Non-pigmented ciliary epithelial cell (primary cell): ENCODE data around the gene BMPR2.
"Not testable (repeated sequence)": the region's sequence is repeated elsewhere in the genome, so short reads cannot be mapped to it uniquely, and the experiment has no call there.

Source experiments
- DNase-seq: peaks from one replicate; pipeline ENCODE4 v3.0.0-alpha.2; 2010; ENCODE audit warnings: low read depth

Gene BMPR2

DNA sequence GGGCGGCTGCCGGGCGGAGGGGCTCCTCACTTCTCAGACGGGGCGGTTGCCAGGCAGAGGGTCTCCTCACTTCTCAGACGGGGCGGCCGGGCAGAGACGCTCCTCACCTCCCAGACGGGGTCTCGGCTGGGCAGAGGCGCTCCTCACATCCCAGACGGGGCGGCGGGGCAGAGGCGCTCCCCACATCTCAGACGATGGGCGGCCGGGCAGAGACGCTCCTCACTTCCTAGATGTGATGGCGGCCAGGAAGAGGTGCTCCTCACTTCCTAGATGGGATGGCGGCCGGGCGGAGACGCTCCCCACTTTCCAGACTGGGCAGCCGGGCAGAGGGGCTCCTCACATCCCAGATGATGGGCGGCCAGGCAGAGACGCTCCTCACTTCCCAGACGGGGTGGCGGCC is 159.2 kb downstream of the BMPR2 start:
- DNase-seq: not testable (repeated sequence)

DNA sequence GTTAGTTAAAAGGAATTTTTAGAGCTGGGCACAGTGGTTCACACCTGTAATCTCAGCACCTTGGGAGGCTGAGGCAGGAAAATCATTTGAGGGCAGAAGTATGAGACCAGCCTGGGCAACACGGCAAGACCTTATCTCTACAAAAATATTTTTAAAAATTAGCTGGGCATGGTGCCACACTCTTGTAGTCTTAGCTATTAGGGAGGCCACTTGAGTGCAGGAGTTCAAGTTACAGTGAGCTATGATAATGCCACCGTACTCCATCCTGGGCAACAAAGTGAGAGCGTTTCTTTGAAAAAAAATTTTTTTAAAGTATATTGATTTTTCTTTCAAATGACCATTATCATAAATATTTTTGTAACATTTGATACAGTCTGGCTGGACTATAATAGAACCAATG is 165.0 kb downstream of the BMPR2 start:
- no peak for DNase-seq

DNA sequence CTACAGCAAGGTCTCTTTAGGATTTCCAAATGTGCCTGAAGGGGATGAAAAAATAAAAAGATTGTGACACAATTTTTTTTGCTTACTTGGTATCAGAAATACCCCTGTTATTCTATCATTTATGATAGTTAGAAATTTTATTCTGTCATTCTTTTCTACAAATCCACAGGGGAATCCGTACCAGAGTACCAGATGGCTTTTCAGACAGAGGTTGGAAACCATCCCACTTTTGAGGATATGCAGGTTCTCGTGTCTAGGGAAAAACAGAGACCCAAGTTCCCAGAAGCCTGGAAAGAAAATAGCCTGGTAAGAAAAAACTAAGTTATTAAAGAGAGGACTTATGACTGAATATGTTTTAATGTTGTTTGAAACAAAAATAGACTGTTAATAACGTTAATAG is 166.0 kb downstream of the BMPR2 start:
- no peak for DNase-seq

DNA sequence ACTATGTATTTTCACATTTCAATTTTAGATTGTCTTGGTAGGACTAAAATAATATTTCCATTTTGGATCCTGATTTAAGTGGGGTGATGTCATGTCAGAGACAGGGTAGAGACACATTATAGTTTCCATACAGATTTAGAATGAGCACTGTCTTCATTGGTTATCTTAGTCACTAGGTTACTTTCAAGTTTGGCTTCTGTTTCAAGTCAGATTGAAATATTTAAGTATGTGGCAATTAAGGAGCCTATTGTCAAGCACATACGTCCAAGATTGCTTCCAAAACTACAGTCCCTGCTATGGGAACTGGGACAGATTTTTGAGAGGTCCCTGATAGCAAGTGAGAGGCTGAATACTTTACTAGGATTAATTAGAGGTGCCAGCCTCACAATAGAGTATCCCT is 169.4 kb downstream of the BMPR2 start:
- DNase-seq: no peak

DNA sequence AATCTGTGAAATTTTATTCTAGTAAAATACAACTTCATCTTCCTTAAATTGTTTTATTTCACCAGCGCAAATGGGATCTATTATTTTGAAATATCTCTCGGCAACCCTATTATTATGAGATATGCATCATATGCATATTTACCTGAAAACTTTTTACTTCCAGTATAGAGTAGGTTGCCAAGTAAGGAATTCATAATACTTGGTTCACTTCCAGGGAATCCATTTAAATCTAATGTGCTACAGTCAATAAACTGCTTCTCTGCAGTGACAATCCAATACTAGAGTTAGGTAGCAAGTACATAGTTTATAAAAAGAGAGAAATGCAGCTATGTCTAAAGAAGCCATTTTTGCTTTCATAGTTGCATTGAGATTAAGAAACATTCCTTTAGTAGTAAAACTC is 169.8 kb downstream of the BMPR2 start:
- no peak for DNase-seq

DNA sequence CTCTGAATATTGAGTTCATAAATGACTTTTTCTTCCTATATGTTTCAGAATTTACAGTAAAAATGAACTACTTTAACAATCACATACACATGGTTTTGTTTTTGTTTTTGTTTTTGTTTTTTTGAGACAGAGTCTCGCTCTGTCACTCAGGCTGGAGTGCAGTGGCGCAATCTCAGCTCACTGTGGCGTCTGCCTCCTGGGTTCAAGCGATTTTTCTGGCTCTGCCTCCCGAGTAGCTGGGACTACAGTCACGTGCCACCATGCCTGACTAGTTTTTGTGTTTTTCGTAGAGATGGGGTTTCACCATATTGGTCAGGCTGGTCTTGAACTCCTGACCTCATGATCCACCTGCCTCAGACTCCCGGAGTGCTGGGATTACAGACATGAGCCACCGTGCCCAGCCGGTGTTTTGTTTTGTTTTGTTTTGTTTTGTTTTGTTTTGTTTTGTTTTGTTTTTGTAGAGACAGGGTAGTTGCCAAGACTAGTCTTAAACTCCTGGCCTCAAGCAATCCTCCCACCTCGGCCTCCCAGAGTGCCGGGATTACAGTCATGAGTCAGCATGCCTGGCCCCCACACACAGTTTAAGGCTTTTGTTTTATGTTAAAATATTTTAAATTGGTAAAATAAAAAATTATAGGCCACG is 170.5 kb downstream of the BMPR2 start:
- DNase-seq: not testable (repeated sequence)

DNA sequence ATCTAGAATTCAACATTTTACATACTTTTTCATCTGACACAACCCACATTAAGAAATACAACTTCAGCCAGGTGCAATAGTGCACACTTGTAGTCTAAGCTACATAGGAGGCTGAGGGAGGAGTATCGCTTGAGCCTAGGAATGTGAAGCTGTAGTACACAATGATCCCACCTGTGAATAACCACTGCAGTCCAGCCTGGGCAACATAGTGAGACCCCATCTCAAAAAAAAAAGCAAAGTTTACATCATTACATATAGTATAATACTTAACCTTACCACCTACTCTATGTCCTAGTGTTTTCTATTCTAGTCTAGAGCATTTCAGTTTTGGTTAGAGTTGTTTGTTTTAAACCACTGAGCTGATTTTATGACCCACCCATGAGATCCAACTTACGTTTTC is 172.1 kb downstream of the BMPR2 start:
- no peak for DNase-seq

DNA sequence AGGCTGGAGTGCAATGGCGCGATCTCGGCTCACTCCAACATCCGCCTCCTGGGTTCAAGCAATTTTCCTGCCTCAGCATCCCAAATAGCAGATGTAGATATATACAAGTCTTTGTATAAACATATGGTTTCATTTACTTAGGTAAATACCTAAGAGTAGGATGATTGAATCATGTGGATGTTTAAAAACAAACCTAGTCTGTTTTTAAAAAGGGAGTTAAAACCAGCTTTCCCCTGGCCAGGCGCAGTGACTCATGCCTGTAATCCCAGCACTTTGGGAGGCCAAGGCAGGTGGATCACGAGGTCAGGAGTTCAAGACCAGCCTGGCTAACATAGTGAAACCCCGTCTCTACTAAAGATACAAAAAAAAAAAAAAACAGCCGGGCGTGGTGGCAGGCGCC is 174.9 kb downstream of the BMPR2 start:
- DNase-seq: not testable (repeated sequence)

DNA sequence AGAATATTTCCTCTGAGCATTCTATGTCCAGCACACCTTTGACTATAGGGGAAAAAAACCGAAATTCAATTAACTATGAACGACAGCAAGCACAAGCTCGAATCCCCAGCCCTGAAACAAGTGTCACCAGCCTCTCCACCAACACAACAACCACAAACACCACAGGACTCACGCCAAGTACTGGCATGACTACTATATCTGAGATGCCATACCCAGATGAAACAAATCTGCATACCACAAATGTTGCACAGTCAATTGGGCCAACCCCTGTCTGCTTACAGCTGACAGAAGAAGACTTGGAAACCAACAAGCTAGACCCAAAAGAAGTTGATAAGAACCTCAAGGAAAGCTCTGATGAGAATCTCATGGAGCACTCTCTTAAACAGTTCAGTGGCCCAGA is 179.2 kb downstream of the BMPR2 start:
- DNase-seq: no peak

DNA sequence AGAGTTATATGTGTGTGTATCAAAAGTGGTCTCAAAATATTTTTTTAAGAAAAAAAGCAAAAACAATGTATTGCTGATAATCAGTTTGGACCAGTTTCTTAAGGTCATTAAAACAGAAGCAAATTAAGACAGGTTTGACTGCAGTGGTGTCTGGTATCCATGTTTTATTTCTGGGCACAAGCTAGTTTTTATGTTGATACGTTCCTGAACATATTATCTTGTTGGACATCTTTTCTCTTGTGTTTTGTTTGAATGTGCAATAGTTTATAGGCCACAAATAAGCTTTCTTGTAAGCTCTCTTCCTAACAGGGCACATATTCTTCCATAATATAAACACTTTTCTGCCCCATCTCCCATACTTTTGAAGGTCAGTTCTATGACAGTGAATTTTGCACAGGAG is 184.1 kb downstream of the BMPR2 start:
- DNase-seq: no peak

DNA sequence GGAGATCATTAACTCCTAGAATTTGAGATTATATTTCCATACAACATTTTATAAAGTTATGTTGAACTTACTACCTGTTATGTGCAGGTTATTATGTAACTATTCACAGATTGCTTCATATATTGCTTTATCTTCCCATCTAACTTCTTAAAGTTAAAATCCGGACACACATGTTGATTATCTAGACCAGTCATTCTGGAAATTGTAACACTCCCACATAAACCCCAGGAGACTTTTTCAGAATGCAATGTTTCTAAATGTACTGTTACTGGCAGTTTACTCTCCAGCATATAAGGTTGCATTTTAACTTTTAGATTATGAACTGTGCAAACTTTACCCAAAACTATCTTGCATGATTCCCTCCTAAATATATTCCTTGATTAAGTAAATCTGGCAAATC is 188.1 kb downstream of the BMPR2 start:
- no peak for DNase-seq

DNA sequence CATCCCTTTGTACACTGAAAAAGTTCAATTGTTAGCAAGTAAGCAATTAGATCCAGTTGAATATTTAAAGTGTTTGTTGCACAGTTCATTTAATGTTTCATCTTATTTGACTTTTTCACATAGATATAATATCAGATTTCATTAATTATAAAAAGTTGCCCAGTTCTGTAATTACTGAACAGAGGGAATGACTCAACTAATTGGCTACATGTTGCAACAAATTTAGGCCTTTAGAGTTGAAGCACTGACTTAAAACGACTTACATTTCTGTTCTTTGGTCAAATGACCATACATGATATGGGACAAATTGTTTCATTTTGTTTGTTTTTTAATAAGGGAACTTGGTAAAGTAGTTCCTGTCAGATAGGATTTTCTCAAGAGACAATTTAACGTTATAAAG is 190.2 kb downstream of the BMPR2 start:
- no peak for DNase-seq

DNA sequence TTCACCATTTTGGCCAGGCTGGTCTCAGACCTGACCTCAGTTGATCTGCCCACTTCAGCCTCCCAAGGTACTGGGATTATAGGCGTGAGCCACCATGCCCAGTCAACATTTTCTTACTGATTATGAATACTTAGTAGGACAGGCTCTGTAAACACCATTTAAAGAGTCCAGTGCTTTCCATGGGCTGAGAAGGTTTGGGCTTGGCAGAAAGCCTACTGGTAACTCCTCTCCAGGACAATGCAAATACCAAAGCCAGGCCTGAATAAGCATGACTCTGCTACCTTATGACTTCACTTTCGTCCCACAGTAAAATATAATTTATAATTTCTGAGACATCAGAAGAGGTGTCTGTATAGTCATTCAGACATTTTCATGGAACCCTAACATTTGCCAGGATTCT is 198.4 kb downstream of the BMPR2 start:
- no peak for DNase-seq

DNA sequence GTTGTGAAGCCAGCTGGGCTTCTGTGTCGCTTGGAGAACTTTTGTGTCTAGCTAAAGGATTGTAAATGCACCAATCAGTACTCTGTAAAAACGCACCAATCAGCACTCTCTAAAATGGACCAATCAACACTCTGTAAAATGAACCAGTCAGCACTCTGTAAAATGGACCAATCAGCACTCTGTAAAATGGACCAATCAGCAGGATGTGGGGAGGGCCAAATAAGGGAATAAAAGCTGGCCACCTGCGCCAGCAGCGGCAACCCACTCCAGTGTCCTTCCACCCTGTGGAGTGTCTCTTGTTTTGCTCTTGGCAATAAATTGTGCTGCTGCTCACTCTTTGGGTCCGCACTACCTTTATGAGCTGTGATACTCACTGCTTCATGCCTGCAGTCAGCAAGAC is 199.1 kb downstream of the BMPR2 start:
- not testable (repeated sequence) for DNase-seq

DNA sequence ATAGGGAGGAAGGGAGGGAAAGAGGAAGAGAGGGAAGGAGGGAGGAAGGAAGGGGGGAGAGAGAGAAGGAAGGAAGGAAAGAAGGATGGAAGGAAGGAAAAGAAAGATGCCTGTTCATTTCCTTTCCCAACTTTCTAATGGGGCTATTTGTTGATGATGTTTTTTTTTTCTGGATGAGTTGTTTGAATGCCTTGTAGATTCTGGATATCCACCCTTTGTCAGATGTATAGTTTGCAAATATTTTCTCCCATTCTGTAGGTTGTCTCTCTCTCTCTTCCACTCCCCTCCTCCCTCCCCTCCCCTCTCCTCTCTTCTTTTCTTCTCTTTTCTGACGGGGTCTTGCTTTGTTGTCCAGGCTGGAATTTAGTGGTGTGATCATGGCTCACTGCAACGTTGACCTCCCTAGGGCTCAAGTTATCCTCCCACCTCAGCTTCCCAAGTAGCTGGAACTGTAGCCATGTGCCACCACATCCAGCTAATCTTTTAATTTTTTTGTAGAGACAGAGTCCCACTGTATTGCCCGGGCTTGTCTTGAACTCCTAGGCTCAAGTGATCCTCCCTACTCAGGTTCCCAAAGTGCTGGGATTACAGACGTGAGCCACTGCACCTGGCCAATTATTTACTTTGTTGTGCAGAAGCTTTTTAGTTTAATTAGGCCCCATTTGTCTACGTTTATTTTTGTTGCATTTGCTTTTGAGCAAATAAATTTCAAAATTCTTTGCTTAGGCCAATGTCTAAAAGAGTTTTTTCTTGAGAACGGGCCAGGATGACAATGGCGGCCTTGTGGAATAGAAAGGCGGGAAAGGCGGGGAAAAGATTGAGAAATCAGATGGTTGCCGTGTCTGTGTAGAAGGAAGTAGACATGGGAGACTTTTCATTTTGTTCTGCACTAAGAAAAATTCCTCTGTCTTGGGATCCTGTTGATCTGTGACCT is 201.4 kb downstream of the BMPR2 start:
- DNase-seq: no peak

DNA sequence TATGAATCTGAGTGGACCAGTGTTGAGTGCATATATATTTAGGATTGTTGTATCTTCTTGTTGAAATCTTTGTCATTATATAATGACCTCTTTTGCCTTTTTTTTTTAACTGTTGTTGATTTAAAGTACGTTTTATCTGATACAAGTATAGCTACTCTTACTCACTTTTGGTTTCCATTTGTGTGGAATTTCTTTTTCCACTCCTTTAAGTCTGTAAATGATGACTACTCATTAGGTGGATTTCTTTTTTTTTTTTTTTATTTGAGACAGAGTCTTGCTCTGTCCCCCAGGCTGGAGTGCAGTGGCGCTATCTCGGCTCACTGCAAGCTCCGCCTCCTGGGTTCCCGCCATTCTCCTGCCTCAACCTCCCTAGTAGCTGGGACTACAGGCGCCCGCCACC is 206.7 kb downstream of the BMPR2 start:
- DNase-seq: not testable (repeated sequence)

DNA sequence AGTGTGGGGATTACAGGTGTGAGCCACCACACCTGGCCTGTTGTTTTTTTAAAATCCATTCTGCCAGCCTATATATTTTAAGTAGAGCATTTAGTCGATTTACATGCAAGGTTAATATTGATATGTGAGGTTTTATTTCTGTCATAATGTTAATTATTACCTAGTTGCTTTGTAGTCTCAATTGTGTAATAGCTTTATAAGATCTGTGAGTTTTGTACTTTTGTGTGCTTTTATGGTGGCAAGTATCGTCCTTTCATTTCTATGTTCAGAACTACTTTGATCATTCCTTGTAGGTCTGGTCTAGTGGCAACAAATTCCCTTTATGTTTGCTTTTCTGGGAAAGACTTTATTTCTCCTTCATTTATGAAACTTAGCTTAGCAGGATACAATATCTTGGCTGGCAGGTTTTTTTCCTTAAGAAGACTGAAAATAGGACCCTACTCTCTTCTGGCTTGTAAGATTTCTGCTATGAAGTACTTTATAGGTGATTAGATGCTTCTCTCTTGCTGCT is 207.6 kb downstream of the BMPR2 start:
- no peak for DNase-seq

DNA sequence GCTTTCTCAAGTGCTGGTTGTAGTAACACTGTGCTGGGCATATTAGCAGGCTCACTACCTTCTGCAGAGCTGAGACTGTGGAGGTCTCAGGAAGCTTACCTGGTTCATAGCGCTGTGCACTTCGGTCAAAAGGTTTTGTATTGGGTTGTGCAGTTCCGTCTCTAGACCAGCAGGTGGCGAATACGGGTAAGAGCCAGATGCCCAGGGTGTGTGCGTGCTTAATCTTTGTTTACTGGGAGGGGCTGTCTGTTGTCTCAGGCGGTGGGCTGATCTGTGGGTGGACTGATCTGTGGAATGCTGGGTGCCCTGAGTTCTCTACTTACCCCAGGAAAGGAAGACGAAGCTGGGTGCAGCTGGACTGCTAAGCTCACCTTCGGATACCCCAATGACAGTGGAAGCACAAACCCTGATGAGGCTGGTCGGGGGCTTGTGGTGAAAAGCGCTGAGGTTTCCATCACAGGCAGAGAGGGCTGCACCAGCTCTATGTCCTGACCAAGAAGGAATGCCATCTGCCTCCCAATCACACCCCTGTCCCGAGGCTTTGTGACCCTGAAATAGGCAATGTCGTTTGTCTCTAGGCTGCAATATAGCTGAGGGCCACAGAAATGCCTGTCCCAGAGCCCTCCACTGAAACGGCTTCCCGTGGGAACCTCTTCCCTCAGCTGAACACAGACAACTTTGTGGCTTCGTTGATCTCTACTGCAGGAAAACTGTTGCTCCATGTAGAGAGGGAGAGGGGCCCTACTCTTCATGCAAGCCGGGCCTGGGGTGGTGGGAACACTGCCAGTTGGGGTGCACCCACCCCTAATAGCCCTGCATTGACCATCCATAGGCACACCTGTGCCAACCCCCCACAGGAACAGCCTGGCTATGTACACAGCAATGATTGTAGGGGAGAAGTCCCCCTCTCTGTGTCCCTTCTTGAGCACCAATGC is 212.8 kb downstream of the BMPR2 start:
- DNase-seq: peak; percentile 34

DNA sequence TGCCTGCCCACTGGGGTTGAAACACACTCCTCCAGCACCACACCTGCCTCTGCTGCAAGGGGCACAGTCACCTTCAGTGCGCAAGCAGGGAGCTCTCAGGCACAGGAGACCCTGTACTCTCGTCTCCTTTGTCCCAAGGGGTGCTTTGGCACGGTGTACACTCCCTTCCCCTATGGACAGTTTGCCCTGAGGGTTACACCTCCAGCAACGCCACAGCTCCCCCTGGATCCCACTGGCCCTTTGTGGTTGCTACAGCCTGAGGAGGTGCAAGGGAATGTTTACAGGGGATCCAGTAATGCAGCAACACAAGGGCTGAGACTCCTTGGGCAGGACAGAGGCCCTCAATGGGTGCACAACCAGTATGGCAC is 213.4 kb downstream of the BMPR2 start:
- no peak for DNase-seq

DNA sequence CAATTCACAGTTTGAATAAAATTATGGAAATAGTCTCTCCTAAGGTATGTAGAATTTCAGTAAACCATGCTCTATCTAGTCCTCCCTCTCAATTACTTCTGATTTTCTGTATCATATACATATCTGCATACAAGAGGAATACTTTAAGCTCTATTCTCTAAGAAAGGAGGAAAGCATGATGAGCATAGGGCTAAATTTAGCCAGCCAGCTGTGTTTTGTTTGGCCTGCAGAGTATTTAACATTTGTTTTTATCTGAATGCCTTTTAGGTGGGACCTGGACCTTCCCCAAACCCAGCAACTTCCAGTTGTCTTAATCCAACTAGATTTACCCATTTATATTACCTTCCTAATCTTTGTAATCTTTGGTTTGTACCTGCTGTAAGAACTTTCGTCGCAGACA is 216.4 kb downstream of the BMPR2 start:
- DNase-seq: no peak

DNA sequence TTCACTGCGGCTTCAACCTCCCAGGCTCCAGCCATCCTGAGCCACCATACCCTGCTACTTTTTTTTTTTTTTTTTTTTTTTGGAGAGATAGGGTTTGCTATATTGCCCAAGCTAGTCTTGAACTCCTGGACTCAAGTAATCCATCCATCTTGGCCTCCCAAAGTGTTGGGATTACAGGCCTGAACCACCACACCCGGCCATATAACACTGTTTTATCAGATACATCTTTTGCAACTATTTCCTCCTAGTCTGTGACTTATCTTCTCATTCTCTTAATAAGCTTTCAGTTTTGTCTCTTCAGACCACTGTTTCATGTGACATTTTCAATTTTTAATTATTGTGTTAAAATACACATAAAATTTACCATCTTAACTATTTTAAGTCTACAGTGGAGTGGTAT is 223.0 kb downstream of the BMPR2 start:
- DNase-seq: no peak

DNA sequence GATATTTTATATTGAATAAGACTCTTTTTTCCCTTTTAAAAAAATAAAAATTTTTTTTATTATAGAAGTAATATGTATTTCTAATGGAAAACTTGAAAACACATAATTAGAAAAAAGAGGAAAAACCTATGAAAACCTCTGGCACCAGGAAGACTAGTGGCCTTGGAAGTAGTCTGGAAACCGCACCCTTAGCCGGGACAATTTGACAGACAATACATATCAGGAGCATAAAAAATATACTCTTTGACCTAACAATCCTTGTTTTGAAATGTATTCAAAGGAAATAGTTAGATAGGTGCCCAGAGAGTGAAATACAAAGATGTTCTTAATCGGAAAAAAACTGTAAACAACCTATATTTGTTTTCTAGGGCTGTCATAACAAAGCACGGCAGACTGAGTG is 223.8 kb downstream of the BMPR2 start:
- DNase-seq: no peak
